ENCODE data around the gene CERS6.

CERS6 gene

GRCh38 chr2:168742258-168742932, 286.3 kb downstream of the CERS6 start:
- no peak for TF ChIP-seq CTCF (conservative IDR thresholded peaks at IDR 0.05; ENCODE audit: low read depth, low read length)
- DNase-seq (ENCODE audit: low read depth): no peak
- no peak overlapping the region for H3K4me3 ChIP-seq (ENCODE audit: low read length)

GRCh38 chr2:168744844-168745243, 288.8 kb downstream of the CERS6 start:
- DNase-seq (ENCODE audit: low read depth): no peak
- TF ChIP-seq CTCF (conservative IDR thresholded peaks at IDR 0.05; ENCODE audit: low read depth, low read length): no peak
- no peak overlapping the region for H3K4me3 ChIP-seq (ENCODE audit: low read length)

GRCh38 chr2:168748461-168748860, 292.4 kb downstream of the CERS6 start:
- no peak overlapping the region for H3K4me3 ChIP-seq (ENCODE audit: low read length)
- no peak for DNase-seq (ENCODE audit: low read depth)
- no peak for TF ChIP-seq CTCF (conservative IDR thresholded peaks at IDR 0.05; ENCODE audit: low read depth, low read length)

- DNase-seq (ENCODE audit: low read depth): no peak
- no peak overlapping the region for H3K4me3 ChIP-seq (ENCODE audit: low read length)
- TF ChIP-seq CTCF (conservative IDR thresholded peaks at IDR 0.05; ENCODE audit: low read depth, low read length): no peak
Observed at GRCh38 chr2:168749297-168749696, 293.2 kb downstream of the CERS6 start.

GRCh38 chr2:168751104-168751740, 295.1 kb downstream of the CERS6 start:
- no peak for TF ChIP-seq CTCF (conservative IDR thresholded peaks at IDR 0.05; ENCODE audit: low read depth, low read length)
- no peak for DNase-seq (ENCODE audit: low read depth)
- H3K4me3 ChIP-seq (ENCODE audit: low read length): no peak overlapping the region

GRCh38 chr2:168752361-168752760, 296.3 kb downstream of the CERS6 start:
- no peak for DNase-seq (ENCODE audit: low read depth)
- no peak overlapping the region for H3K4me3 ChIP-seq (ENCODE audit: low read length)
- no peak for TF ChIP-seq CTCF (conservative IDR thresholded peaks at IDR 0.05; ENCODE audit: low read depth, low read length)

- H3K4me3 ChIP-seq (ENCODE audit: low read length): no peak overlapping the region
- TF ChIP-seq CTCF (conservative IDR thresholded peaks at IDR 0.05; ENCODE audit: low read depth, low read length): no peak
- no peak for DNase-seq (ENCODE audit: low read depth)
Observed at GRCh38 chr2:168753765-168754329, 297.8 kb downstream of the CERS6 start.
